Small intestine (tissue), 7 donors: ENCODE measurements around the gene TMA7B. TPM values are rescaled to one million over a fixed set of nuclear protein-coding genes. Genes with fewer than 3 reads are reported as not detected.
"Not testable (repeated sequence)": the region's sequence is repeated elsewhere in the genome, so short reads cannot be mapped to it uniquely, and the experiment has no call there.

Experiments used
- DNase-seq, 2 donors: peaks; one replicate each; pipeline versions ENCODE4 v3.0.0 to v3.0.0-alpha.2; 2013
- FAIRE-seq: peaks from 2 replicates; lab custom pipeline; 2012; peaks lifted over from hg19 to GRCh38; lab: Jason Lieb, UNC
- H3K27ac ChIP-seq, 3 donors: one replicate each; pipeline ENCODE4 v1.5.1; 2013; ENCODE audit warnings: low read length in 2 of 3, mild to moderate bottlenecking in 2 of 3, control low read depth in 1 of 3, inconsistent platforms in 1 of 3, low read depth in 1 of 3, moderate library complexity in 1 of 3
- H3K27me3 ChIP-seq, 3 donors: one replicate each; pipeline ENCODE4 v1.6.1; 2013; ENCODE audit warnings: low read length in 3 of 3, inconsistent platforms in 1 of 3; ENCODE audit not compliant: control insufficient read depth in 3 of 3, insufficient read depth in 3 of 3
- H3K36me3 ChIP-seq, 3 donors: one replicate each; pipeline ENCODE4 v1.6.1; 2013; ENCODE audit warnings: low read length in 3 of 3, inconsistent platforms in 1 of 3, low read depth in 1 of 3, mild to moderate bottlenecking in 1 of 3, moderate library complexity in 1 of 3; ENCODE audit not compliant: control insufficient read depth in 3 of 3, insufficient read depth in 2 of 3
- H3K4me1 ChIP-seq, 3 donors: one replicate each; pipeline ENCODE4 v1.6.1; 2013; ENCODE audit warnings: low read length in 2 of 3, inconsistent platforms in 1 of 3, low read depth in 1 of 3, mild to moderate bottlenecking in 1 of 3, moderate library complexity in 1 of 3; ENCODE audit not compliant: control insufficient read depth in 3 of 3, insufficient read depth in 2 of 3
- H3K4me3 ChIP-seq, 3 donors: one replicate each; pipeline ENCODE4 v1.5.1; 2013; ENCODE audit warnings: low read length in 3 of 3, control low read depth in 1 of 3, inconsistent platforms in 1 of 3, low read depth in 1 of 3, mild to moderate bottlenecking in 1 of 3, moderate library complexity in 1 of 3
- H3K9me3 ChIP-seq, 2 donors: one replicate each; pipeline ENCODE4 v1.6.1; 2013; ENCODE audit warnings: low read depth in 1 of 2, low read length in 1 of 2; ENCODE audit not compliant: control insufficient read depth in 2 of 2, insufficient read depth in 1 of 2
- WGBS, 3 donors: extraction: QIAGEN DNeasy Blood & Tissue Kit; methylation state at CpG; one replicate each; pipeline ENCODE4 v1.1.7; 2013; 5-methylcytosine and 5-hydroxymethylcytosine counted together
- polyA plus RNA-seq, 4 donors: library from polyadenylated mRNA; stranded (reverse) in 3 of 4; unstranded in 1 of 4; fragments of 200-250 nt in 3 of 4; fragments of 120-200 nt in 1 of 4; gene quantifications; one replicate each; pipeline versions ENCODE4 v1.2.1 to v1.2.3, GENCODE V29; 2013
- donor health status: healthy with polysubstance abuse.
- donor health status: control.
- donor health status: control.
- donor health status: Bipolar disorder and iron deficiency.
- donor health status: healthy.

The TMA7B gene
- polyA plus RNA-seq, 4 donors = 0.04 to 0.54 (median 0.15) TPM; not detected in 1

GRCh38 chr22:39946126-39946502, 14.1 kb upstream of the TMA7B start:
- WGBS, 3 donors = 92 to 94% (median 94%) methylated on average over 4 of the region's 4 CpGs
- DNase-seq (no peak), FAIRE-seq (no peak)
- Histone ChIP-seq H3K27ac (no peak overlapping the region), H3K4me3 (no peak overlapping the region), H3K9me3 (no peaks in the 10 kb centered on the region), H3K36me3 (no peaks in the 10 kb centered on the region), H3K27me3 (no peaks in the 10 kb centered on the region), H3K4me1 (peaks cover 0 to 14% (median 0%) of the 10 kb centered on the region in 3 donors)

- Histone ChIP-seq H3K4me1 (peaks cover 0 to 14% (median 0%) of the 10 kb centered on the region in 3 donors), H3K27ac (peak overlapping the region in 1 of 3 donors; percentile 3), H3K36me3 (no peaks in the 10 kb centered on the region), H3K9me3 (no peaks in the 10 kb centered on the region), H3K27me3 (no peaks in the 10 kb centered on the region), H3K4me3 (no peak overlapping the region)
- WGBS, 3 donors = 36 to 49% (median 48%) methylated on average over 8 of the region's 8 CpGs
- DNase-seq = peak in 1 of 2 donors; percentile 43
- no peak for FAIRE-seq
Observed at GRCh38 chr22:39946503-39947219, 13.5 kb upstream of the TMA7B start.

DNA sequence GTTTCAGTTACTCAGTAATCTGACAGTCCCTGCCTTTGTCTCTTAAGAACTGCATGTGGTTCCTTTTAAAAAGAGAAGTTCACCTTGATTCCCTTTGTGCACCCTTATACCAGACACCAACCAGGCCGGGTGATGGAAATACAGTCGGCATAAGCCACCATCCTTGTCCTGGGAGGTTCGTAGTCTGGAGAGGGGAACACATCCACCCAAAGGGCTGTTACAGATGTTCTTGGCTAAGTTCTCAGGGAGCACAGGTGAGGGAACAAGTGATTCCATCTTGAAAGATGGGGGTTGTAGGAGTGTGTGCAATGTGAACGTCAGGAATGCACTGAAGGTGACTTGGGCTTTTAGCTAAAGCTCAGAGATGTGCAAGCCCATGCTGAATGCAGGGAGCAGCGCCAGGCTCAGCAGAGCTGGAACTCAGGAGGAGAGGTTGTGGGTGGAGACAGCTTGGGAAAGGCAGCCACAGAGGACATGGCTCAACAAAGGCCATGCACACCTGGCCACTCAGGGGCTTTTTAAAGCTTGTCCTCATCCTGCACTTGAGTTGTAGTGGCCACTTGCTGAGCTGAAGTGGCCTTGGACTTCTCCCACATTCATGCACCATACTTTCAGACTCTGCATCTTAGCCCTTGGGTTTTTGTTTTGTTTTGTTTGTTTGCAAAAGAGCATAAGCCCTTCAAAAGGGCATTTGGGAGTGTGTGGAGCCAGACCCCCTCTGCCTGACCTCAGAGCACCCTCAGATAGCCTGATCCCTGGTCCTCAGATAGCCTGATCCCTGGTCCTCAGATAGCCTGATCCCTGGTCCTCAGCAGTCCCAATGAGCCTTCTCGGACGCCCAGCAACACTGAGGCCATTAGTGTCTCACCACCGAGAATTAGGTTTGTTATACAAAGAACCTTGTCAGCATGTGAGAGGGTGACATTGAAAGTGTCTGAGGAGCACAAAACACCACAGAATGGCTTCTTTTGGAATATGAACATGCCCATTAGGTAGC, 12.7 kb upstream of the TMA7B start:
- DNase-seq = no peak
- no peak for FAIRE-seq
- Histone ChIP-seq H3K36me3 (no peaks in the 10 kb centered on the region), H3K4me3 (no peak overlapping the region), H3K27me3 (no peaks in the 10 kb centered on the region), H3K27ac (peak overlapping the region in 1 of 3 donors; percentile 3), H3K4me1 (peaks cover 0 to 14% (median 0%) of the 10 kb centered on the region in 3 donors), H3K9me3 (no peaks in the 10 kb centered on the region)
- 80 to 91% (median 80%) methylated on average over 8 of the region's 8 CpGs for WGBS, 3 donors

DNA sequence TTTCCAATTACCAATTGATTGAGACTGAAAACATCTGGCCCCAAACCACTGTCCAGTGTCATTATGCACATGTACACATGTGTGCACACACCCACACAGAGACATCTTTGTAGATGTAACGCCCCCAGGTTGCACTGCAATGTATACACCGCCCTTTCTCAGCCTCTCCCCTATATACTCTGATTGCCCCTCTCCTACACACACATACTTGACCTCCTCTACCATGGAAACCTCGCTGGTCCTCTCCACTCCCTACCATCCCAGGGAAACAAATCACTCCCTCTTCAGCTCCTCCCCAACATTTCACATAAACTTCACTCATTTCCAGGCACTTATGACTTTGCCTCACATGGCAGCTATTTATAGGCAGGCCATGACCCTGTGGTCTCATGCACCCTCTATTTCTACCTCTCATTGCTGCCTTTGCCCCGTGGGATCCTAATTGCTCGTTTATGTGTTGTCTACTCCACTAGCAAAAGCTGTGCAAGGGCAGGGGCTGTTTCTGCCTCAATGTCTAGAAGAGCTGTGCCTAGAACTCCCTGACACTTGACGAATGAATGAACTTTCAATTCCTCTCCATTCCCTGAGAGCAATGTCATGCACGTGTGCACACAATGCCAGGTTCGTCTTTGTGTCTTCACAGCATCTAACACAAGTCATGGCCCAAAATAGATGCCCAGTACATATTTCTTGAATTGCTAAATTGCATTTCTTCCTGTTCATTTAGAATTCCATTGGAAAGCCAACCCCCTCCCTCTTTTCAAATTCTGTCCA, 10.0 kb upstream of the TMA7B start:
- no peaks in the 10 kb centered on the region for H3K9me3 ChIP-seq
- DNase-seq (no peak), FAIRE-seq (no peak)
- 72 to 82% (median 76%) methylated on average over 8 of the region's 8 CpGs for WGBS, 3 donors
- no peaks in the 10 kb centered on the region for H3K27me3 ChIP-seq
- no peak overlapping the region for H3K4me3 ChIP-seq
- H3K4me1 ChIP-seq = peaks cover 0 to 19% (median 0%) of the 10 kb centered on the region in 3 donors
- H3K36me3 ChIP-seq = no peaks in the 10 kb centered on the region
- no peak overlapping the region for H3K27ac ChIP-seq

GRCh38 chr22:39951603-39952293, 8.4 kb upstream of the TMA7B start:
- H3K9me3 ChIP-seq, H3K36me3 ChIP-seq, FAIRE-seq, H3K4me3 ChIP-seq, H3K27me3 ChIP-seq: not testable (repeated sequence)
- WGBS, 3 donors = 71 to 91% (median 76%) methylated on average over 11 of the region's 11 CpGs
- peak overlapping the region in 1 of 3 donors; percentile 14 for H3K27ac ChIP-seq
- DNase-seq = peak in 1 of 2 donors; percentile 33
- peaks cover 0 to 16% (median 0%) of the 10 kb centered on the region in 3 donors for H3K4me1 ChIP-seq

DNA sequence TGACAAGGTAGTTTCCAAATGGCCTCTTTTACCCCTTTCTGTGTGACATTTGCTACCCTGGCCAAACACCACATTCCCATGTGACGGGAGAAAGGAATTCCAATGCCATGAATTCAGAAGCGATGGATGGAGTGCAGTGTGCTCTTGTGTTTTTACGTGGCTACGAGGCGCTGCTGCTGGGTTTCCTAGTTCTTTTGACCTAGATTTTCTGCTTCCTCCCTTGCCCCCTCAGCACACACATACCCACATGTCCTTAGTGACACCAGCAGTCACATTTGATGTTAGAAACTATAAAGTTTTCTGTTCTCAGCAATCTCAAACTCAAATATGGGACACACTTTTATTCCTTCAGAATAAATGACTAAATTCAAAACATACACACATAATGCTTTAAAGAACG, 7.8 kb upstream of the TMA7B start:
- WGBS, 3 donors = 69 to 86% (median 84%) methylated on average over 6 of the region's 6 CpGs

GRCh38 chr22:39953101-39953500, 7.1 kb upstream of the TMA7B start:
- no peak for FAIRE-seq
- Histone ChIP-seq H3K27me3 (no peaks in the 10 kb centered on the region), H3K27ac (no peak overlapping the region), H3K4me3 (no peak overlapping the region), H3K9me3 (no peaks in the 10 kb centered on the region), H3K36me3 (no peaks in the 10 kb centered on the region), H3K4me1 (peaks cover 0 to 5% (median 0%) of the 10 kb centered on the region in 3 donors)
- no peak for DNase-seq
- 87 to 98% (median 97%) methylated on average over 2 of the region's 2 CpGs for WGBS, 3 donors

More for the DNA sequence above, 7.8 kb upstream of the TMA7B start:
- Histone ChIP-seq H3K27me3 (no peaks in the 10 kb centered on the region), H3K9me3 (no peaks in the 10 kb centered on the region), H3K4me1 (peaks cover 0 to 10% (median 0%) of the 10 kb centered on the region in 3 donors), H3K27ac (peak overlapping the region in 1 of 3 donors; percentile 14), H3K4me3 (no peak overlapping the region), H3K36me3 (no peaks in the 10 kb centered on the region)
- no peak for FAIRE-seq
- no peak for DNase-seq
